Tibial nerve (tissue), 4 donors: Measurements from ENCODE around the gene DPYSL4.

Experiments used
- CTCF ChIP-seq, 5 experiments: fragments of 200-600 bp in 3 of 5; fragments of 450-650 bp in 2 of 5; sonication (generic) in 3 of 5; IDR thresholded peaks; one replicate each; pipeline ENCODE4 v1.5.1; 2016 to 2019; ENCODE audit warnings: antibody characterized with exemption in 5 of 5, mild to moderate bottlenecking in 3 of 5, moderate library complexity in 2 of 5
- EP300 ChIP-seq, 2 donors: sonication (generic); formaldehyde crosslinking; IDR thresholded peaks; one replicate each; pipeline ENCODE4 v1.6.1; 2017; ENCODE audit warnings: antibody characterized with exemption in 2 of 2, mild to moderate bottlenecking in 1 of 2
- POLR2A ChIP-seq, 2 donors: fragments of 450-650 bp; IDR thresholded peaks; one replicate each; pipeline ENCODE4 v1.6.1; 2017; ENCODE audit warnings: antibody characterized with exemption in 2 of 2, mild to moderate bottlenecking in 2 of 2, moderate library complexity in 2 of 2

DNA sequence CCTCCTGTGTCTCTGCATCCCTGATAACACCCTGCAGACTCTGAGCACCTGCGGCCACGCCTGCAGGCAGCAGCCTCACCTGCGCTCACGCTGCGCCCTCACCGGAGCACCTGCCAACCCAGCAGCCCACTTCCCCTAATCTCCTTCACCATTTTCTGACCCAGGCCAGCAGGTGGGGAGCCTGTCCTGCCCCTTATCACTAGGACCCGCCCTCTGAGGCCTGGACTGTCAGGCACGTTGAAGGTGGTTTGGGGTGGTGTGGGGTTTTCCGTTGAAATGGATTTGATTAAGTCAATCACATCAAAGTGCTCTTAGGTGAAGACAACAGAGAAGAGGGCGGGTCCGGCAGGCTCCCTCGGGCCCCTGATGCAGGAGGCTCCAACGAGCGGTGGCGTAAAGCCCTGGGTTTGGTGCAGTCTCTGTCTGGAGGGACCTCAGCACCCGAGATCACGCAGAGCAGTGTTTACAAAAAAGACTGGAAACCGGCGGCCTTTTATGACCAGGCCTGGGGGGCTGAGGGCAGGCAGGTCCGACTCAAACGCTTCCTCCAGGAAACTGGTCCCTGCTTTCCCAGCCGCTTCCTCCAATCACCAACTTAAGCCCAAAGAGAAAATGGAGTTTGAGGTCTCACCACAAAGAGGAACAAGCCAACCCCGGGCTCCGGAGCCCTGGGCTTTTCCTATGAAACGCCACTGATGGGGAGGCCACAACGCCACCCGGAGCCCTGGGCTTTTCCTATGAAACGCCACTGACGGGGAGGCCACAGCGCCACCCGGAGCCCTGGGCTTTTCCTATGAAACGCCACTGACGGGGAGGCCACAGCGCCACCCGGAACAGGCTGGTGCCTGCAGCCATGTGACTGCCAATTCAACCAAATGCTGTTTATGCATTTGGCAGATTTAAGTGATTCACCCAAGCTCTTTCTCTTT is 45.5 kb downstream of the DPYSL4 start:
- no peak for TF ChIP-seq EP300 (IDR thresholded peaks at IDR 0.05)
- no peak for TF ChIP-seq POLR2A (IDR thresholded peaks at IDR 0.05)
- TF ChIP-seq CTCF (IDR thresholded peaks at IDR 0.05): no peak
